GM19025 (cell line): Measurements from ENCODE around the gene ERC2.

Experiments
- ATAC-seq: cut with Tn5 transposase; IDR thresholded peaks from one replicate; pipeline ENCODE4 v1.9.1; 2021; ENCODE audit warnings: mild to moderate bottlenecking, low read depth, moderate library complexity; ENCODE audit not compliant: unreplicated experiment

The ERC2 gene

DNA sequence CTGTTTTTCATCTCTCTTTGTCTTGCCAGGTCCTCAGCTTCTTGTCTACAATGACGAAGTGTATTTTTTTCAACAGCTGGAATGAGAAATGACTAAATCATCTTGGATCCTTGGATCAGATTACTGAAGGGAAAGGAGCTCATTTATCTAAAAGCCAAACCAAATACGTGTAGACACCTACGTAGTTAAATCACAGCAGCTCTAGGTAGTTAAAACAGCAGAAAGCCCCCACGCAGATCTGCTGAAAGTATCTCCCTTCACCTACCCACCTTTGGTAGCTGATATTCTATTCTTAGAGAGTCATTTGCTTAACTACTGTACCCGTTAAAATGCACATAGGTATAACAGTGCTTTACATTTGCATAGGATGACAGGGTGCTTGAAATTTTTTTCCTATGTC is 875.7 kb downstream of the ERC2 start:
- no peak for ATAC-seq

DNA sequence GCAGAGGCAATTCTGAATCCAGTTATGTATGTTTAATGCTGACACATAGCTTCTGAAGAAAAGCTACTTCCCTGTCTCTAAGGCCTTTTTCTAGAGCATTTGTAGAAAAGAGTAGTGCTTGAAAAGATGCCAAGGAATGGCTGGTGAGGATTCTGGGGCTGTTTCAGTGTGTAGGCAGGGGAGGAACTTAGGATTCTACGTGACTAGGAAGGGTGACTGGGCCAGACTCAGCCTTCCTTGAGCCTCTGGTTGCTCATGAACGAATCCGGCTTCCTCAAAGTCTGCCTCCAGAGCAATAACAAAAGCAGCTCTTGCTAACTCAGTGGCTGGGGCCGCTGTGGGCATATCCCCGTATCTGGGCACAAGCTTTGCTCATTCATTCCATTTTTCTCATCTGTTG is 876.4 kb downstream of the ERC2 start:
- ATAC-seq, result no peak

DNA sequence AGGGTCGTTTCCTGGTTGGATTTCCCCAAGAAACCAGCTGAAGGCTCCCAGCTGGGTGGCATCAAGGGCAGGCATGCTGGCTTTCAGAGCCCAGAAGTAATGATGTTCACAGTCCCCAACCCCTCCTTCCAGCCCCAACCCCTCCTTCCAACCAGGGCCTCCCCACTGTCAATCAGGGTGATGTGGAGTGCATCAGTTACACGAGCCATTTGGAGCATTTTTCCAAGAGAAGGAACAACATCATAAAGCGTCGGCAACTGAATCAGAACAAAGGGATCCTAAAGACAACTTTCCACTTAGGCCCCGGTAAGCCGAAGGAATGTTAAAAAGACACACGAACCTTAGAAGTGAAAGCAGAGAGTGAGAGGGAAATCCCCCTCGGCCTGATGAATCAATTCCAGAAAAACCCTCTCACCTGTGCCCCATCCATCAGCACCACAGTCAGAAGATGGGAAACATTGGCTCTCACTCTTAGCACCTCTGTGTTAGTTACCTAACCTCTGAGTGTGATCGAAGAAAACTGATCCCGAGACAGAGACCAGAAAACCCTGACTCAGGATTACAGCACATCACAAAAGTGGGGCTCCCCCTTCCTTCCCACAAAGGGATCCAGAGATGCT is 880.0 kb downstream of the ERC2 start:
- ATAC-seq, result peak; percentile 60

DNA sequence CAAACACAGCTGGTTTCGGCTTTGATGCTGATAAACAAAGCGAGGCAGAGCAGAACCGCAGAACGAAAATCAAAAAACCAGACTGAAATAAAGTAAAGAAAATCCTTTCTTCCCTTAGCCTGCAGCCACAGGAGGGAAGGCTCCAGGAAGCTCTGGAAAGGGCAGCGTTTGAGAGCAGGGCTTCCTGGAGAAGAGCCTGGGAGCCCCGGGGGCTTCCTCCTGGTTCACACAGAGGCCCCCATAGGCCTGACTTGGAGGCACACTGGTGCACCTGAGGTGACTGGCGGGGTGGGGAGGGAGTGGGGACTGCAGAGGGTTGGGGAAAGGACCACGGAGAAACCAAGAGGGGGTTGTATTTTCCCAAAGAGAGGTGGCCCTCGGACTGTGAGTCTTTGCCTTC is 882.4 kb downstream of the ERC2 start:
- ATAC-seq, result no peak

DNA sequence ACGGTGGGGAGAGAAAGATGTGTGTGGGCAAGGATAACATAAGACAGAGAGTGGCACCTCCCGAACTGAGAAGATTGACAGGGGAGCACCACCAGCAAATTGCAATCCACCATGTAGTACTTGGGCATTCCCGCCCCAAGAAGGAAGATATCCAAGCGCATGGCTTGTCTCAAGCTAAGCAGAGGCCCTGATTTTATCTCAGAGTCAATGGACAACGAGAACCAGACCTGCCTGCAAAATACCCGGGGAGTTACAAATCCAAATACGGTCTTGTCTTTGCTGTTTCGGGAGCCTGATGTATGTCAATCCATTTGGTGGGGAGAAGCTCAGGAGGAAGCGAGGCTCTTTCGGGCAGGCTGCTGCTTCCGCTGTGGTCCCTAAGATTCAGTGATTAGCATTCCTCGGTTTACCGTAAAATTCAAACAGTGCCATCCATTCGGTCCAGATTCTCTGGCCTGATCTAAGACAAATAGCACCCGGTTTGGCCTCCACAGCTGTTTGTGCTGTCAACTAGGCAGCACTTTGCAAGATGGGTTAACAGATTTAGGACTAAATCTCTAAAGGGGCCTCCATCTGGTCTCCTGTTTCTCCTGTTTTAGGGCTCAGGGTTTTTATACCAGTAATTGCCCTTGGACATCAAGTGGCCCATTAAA is 883.4 kb downstream of the ERC2 start:
- ATAC-seq, result no peak

DNA sequence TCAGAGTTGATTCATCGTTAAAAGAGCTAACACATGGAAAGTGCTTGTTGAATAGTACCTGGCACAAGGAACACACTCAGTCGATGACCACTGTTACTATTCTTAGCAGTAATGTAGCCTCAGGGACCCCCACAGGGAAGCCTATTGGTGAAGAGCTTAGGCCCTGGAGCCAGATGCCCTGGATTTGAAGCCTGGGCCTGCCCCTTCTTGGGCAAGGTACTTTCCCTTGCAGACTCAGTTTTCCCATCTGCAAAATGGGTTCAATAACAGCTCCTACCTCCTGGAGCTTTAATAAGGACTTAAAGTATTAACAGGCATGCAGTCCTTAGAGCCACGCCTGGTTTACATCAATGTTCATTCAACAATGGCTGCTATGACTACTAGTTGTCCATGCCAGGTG is 884.2 kb downstream of the ERC2 start:
- ATAC-seq, result no peak

DNA sequence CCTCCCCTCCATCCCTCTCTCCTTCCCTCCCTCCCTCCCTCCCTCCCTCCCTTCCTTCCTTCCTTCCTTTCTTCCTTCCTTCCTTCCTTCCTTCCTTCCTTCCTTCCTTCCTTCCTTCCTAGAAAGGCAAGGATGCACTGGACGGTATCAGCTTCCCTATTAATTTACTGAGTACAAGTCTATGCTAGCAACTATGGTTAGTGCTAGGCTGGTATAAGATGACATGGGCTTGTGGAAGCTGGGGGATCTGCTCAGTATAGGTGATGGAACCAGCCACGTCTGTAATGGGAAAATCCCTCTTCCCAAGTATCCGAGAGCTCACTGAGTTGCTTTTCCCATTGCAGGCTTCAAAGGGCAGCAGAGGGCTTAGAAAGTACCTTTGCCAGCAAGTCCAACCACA is 884.8 kb downstream of the ERC2 start:
- no peak for ATAC-seq

DNA sequence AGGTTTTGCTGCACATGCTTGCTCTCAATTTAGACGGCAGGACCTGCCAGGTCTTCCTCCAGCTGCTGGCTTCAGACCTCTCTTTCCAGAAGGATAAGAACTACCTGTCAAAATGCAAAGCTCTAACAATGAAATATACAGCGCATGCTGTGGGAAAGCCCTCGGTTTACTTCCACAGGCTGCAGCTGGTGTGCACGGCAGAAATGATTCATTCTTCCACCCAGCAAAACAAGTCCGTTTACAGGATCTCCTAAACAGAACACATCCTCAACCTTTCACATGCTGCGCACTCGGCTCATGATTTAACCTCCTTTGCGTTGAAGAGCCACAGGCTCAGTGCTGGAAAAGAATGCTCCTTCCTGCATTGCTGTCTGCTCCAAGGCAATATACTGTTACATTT is 888.8 kb downstream of the ERC2 start:
- no peak for ATAC-seq

DNA sequence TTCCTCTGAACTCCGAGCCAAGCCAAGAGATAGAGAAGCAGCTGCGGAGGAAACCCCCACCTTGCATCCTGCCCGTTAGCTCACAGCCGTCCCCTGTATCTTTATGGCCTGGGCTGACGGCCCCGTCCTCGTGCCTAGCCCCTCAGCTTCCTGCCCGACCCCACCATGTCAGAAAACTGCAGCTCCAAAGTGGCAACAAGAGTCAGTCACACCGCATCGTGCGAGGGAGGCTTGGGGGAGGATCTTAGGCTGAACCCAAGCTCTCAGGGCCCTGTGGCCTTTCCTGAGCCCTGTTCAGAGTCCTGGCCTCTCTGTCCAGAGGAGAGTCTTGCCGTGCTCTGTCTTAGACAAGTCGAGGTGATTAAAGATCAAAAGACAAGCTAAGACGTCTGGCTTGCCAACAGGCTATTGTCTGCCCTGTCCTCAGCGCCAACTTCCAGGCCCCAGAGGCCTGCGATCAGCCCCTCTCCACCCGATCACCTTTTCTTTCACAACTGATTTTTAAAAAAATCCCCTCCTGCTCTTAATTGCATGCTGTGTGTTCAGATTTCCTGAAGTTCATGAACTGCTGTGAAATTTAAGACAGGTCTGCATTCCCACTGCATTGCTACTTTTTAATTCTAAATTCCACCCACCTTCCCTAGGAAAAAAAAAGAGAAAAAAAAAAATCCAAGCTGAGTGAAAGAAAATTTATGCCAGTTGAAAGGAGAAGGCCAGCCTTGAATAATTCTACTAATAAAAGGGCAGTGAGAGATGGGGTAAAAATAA is 891.5 kb downstream of the ERC2 start:
- ATAC-seq, result no peak

DNA sequence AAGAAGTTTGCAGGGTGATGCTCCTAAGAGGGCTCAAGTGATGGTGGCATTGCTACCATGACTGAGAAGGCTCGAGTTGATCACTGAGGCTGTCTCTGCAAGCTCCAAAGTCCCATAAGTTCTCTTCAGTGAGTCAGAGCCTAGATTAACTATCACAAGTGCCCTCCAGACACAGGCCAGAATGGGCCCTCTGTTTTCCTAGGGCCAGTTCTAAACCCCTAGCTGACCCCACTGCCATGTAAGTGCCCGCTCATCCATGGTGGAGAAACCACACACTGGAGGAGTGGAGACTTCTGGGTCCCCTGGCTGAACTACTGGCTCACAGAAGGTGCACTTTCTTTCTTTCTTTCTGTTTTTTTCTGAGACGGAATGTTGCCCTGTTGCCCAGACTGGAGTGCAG is 893.6 kb downstream of the ERC2 start:
- no peak for ATAC-seq

DNA sequence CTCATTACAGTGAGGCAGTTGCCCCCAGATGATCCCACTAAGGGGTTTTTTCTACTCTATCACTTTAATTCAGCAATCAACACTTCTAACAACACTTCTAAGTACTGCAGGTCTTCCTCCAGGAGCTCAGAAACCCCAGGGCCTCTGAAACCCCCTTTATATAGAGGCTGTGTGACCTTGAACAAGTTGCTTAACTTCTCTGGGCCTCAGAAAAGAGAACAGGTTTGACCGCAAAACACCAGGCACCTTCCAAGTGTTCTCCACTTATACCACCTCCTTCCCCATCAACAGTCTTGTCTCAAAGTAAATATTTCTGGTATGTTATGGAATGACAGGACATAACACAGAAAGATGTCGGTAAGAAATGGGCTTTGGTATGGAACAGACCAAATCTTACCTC is 895.5 kb downstream of the ERC2 start:
- ATAC-seq, result no peak

DNA sequence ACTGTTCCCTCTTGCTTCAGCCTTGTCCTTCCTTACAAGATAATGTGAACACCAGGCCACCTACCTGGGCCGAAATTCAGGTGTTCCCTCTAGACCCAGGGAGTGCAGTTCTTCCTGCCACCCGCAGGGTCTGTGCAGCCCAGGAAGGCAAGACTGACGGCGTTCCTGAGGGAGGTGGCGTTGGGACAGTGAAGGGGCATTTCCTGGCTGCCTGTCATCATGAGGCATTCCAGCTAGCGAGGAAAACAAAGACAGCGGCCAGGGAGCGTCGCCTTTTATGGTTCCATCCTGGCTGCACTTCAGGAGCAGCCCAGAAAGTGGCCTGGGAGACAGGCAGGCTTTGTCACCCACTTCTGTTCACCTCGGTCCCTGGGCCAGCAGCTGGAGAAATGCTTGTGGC is 896.4 kb downstream of the ERC2 start:
- no peak for ATAC-seq

DNA sequence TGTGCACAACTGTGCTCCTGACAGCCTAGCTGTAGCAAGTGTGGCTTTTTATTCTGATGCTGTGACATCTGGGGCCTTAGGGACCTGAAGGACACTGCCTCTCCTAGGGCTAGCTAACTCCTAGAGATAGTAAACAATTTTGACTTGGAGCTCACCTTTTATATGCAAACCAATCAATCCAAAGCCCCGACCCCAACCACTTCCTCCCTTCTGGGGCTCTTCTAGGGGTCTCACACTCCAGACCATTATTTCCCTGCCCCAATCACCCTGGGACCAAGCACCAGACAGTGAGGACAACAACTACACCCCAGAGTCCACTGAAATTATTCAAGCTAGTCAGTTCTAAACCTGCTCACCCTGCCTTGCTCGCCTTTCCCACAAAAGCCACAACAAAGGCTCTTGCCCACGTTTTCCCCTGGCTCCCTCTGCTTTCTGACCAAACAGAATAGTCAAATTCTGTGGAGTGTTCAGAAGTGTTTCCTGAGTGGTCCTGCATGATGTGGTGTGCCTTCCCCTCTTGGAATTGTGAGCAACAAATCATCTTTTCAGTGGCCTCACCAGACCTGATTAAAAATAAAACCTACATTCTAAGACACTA is 897.0 kb downstream of the ERC2 start:
- no peak for ATAC-seq

DNA sequence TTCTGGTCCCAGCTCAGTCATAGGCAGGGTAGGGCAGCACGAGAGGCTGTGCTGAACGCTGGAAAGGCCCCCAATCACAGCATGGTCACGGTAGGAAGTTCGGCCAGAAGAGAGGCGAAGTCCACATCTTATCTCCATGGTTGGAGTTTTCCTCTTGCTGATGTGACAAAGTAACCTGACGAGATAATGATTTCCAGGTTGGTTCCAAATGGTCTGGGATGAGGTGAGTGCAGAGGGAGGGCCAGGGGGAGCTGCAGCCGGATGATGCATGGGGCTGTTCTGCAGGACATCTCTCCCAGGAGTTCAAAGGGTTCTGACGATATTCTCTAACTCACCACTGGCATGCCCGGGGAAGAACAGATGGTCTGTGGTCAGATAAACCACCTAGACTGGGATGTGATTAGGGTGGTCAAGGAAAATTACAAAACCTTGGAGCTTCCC is 898.0 kb downstream of the ERC2 start:
- ATAC-seq, result no peak

DNA sequence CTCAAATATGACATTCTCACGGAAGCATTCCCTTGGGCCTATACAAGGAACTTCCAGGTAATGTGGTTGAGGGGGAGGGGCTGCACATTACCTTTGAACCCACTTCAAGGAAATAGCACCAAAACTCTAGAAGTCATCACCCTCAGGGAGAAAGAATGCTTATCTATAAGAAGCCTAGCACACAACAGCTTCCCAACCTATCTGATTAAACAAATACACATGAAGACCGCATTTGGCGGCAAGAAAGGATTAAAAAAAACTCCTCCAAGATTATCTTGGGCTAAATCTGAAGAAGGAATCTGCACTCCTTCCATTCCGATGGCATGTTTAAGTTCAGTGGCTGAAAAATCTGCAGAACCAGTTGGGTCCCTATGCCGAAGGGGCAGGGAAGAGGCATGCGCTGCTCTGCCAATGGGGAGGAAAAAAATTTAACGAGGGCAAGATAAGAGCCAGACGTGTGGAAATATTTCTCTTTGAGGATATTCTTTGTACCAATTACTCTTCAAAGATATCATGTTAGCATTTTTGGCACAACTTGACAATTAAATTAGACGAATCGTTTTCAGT is 899.2 kb downstream of the ERC2 start:
- ATAC-seq, result no peak

DNA sequence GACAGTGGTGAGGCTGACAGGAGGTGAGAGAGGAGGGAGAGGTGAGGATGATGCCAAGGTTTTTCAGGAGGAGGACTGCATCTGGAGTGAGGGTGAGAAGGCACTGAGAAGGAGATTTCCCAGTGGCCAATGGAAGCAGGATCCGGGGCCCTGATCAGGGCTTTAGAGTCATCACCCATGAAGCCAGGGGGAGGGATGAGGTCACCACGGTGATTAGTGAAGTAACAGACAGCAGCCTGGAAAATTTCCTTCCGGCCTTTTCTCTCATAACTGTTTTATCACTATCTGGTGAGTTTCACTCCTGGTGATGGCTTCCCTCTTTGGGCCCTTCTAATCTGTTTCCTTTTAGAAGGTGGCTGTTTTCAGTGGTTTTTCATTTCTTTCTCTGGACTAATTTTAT is 900.7 kb downstream of the ERC2 start:
- no peak for ATAC-seq

DNA sequence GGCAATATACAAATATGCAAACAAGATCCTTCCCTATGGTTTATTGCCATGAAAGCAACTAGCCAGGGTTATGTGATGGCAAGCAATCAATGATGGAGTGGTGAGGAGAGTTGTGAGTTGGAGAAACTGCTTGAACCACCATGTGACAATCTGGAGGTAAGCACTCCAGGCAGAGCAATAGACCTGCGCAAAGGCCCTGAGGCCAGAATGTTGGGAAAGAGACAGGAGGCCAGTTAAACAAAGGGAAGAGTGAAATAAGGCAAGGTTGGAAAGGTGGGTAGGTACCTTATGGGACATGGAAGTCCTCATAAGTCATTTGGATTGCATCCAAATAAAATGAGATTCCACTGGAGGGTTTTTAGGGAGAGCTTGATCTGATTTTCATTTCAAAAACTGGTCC is 901.1 kb downstream of the ERC2 start:
- no peak for ATAC-seq

DNA sequence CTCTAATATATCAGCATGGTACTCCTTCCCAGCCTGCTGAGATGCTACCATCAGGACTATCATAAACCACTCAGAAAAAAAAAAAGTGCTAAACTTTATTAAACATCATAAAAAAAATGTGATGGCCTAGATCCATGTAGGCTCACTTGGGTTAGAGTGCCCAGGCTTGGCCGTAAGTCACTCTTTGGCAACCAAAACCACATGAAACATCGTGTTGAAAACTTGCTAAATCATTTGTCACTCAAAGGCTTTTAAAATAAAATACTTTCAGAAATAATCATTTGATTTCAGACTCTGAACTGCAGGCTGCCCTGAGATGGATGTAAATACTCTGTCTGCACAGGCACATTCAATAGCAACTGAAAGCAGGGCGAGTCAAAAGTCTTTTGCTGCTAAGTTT is 902.7 kb downstream of the ERC2 start:
- no peak for ATAC-seq

DNA sequence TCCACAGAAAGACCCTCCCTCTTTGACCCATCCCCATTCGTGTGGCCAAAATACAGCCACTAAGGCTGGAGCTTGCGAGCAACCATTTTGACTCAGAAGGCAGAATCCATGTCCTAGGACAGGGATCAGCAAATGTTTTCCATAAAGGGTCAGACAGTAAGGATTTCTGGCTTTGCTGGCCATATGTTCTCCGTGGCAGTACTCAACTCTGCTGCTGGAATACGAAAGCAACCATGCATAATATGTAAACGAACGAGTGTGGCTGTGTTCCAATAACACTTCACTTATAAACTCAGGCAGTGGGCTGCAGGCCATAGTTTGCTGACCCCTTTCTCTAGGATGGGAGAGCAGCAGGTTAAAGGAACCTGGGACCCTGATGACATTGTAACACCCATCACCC is 903.5 kb downstream of the ERC2 start:
- ATAC-seq, result no peak

DNA sequence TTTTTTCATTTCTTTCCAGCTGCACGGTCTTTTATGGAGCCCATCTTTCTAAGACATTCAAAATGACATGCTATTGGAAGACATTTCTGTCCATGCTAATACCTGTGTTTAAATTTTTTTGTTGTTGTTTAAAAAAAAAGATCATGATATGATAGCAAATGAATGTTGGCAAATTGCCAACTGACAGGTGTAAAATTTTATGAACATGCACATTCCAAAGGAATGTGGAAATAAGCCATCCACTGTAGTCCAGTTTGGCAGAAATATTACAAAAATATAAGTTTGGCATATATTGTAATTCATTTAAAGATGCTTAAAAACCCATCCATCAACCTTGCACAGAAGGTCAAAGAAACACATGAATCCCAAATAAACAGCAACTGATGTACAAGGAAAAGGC is 905.6 kb downstream of the ERC2 start:
- ATAC-seq, result no peak
